ENCODE data around the gene TMEM132A.

- TF ChIP-seq CTCF (IDR thresholded peaks at IDR 0.05) (no peak), POLR2A (IDR thresholded peaks at IDR 0.05) (no peak), EP300 (IDR thresholded peaks at IDR 0.05) (no peak)
These were observed 20.4 kb downstream of the TMEM132A start for GRCh38 chr11:60944490-60945294.

Data from stomach (tissue), 4 donors.